Panc1 (cell line): ENCODE data around the gene IST1.

Source experiments
- CTCF ChIP-seq: fragments of 450-650 bp; IDR thresholded peaks from 2 replicates; pipeline ENCODE4 v1.5.1; 2017; ENCODE audit warnings: mild to moderate bottlenecking
- REST ChIP-seq, 2 experiments: IDR thresholded peaks; 2 replicates each; pipeline ENCODE4 v1.6.1; 2011 to 2012; ENCODE audit warnings: low read depth in 2 of 2, control low read depth in 1 of 2, low read length in 1 of 2, mild to moderate bottlenecking in 1 of 2, moderate library complexity in 1 of 2; ENCODE audit not compliant: insufficient read depth in 1 of 2

GRCh38 chr16:71915350-71915749 lies 20.0 kb downstream of the IST1 start:
- TF ChIP-seq CTCF (no peak), REST (IDR thresholded peaks at IDR 0.05; ENCODE audit: insufficient read depth in 1 of 2, low read depth in 2 of 2, low read length in 1 of 2) (no peak)
